Endothelial cell of umbilical vein (primary cell): ENCODE measurements around the gene PCMTD2. TPM values are rescaled to one million over a fixed set of nuclear protein-coding genes. Genes with fewer than 3 reads are reported as not detected.

Experiments
- BruUV-seq: library from RNA; stranded (reverse); fragments of 400-500 nt; replicated peaks from 2 replicates; lab custom pipeline; 2021; lab: Mats Ljungman, UMichigan
- CTCF ChIA-PET: fragments of 300-600, 350-600 bp; sonication (Branson Sonifier 250); formaldehyde crosslinking; loops from one replicate; lab custom pipeline; 2021; ENCODE audit warnings: antibody characterized with exemption, inconsistent platforms; lab: Charles Lee
- POLR2A ChIA-PET: fragments of 300-600, 350-600 bp; sonication (Branson Sonifier 250); formaldehyde crosslinking; loops from one replicate; lab custom pipeline; 2021; ENCODE audit warnings: antibody characterized with exemption, inconsistent platforms; lab: Charles Lee
- DNase-seq: peaks from one replicate; pipeline ENCODE4 v3.0.0-alpha.2; 2011; ENCODE audit warnings: low read depth, low spot score
- FAIRE-seq: peaks from 2 replicates; lab custom pipeline; 2011; peaks lifted over from hg19 to GRCh38; lab: Jason Lieb, UNC
- H2AFZ ChIP-seq: 2 replicates; pipeline ENCODE4 v1.6.0; 2012; ENCODE audit warnings: low read depth, low read length, control low read depth, inconsistent platforms
- H3K27ac ChIP-seq: 2 replicates; pipeline ENCODE4 v1.5.1; 2011; ENCODE audit warnings: low read depth, mild to moderate bottlenecking, control low read depth, low read length, moderate library complexity; ENCODE audit not compliant: insufficient read depth
- H3K27me3 ChIP-seq, 2 experiments: 2 replicates each; pipeline versions ENCODE4 v1.6.0 to v1.6.1; 2011; ENCODE audit warnings: low read length in 2 of 2, mixed read lengths in 1 of 2; ENCODE audit not compliant: control insufficient read depth in 2 of 2, insufficient read depth in 2 of 2
- H3K36me3 ChIP-seq, 2 experiments: 2 replicates in 1 of 2; 3 replicates in 1 of 2; pipeline ENCODE4 v1.5.1; 2011; ENCODE audit warnings: low read length in 2 of 2, mild to moderate bottlenecking in 1 of 2, moderate library complexity in 1 of 2; ENCODE audit not compliant: control insufficient read depth in 2 of 2, insufficient read depth in 2 of 2; ENCODE audit errors: extremely low read depth in 1 of 2
- H3K4me1 ChIP-seq: 3 replicates; pipeline ENCODE4 v1.5.1; 2011; ENCODE audit warnings: mild to moderate bottlenecking, low read length; ENCODE audit not compliant: control insufficient read depth, insufficient read depth; ENCODE audit errors: extremely low read depth
- H3K4me2 ChIP-seq: 2 replicates; pipeline ENCODE4 v1.6.1; 2011; ENCODE audit warnings: low read length, control low read depth, mixed read lengths; ENCODE audit not compliant: insufficient read depth
- H3K4me3 ChIP-seq, 3 experiments: fragments of 200-600 bp in 1 of 3; sonication (generic), shearing (Covaris generic) in 1 of 3; replicated peaks in 1 of 3; 2 replicates each; pipeline ENCODE4 v1.5.1; 2011 to 2016; ENCODE audit warnings: control low read depth in 3 of 3, low read length in 3 of 3, mild to moderate bottlenecking in 2 of 3, inconsistent platforms in 1 of 3, low read depth in 1 of 3, moderate library complexity in 1 of 3; ENCODE audit not compliant: insufficient read depth in 1 of 3
- H3K79me2 ChIP-seq: 2 replicates; pipeline ENCODE4 v1.6.0; 2012; ENCODE audit warnings: low read length, inconsistent platforms; ENCODE audit not compliant: control insufficient read depth, insufficient read depth
- H3K9ac ChIP-seq: replicated peaks from 2 replicates; pipeline ENCODE3; 2011; ENCODE audit warnings: low read length, control low read depth; ENCODE audit not compliant: insufficient read depth; ENCODE audit errors: extremely low read depth
- H3K9me1 ChIP-seq: replicated peaks from 3 replicates; pipeline ENCODE4 v1.6.0; 2011; ENCODE audit warnings: mild to moderate bottlenecking, low read length; ENCODE audit not compliant: control insufficient read depth, insufficient read depth; ENCODE audit errors: extremely low read depth
- H3K9me3 ChIP-seq: replicated peaks from 2 replicates; pipeline ENCODE4 v1.5.1; 2012; ENCODE audit warnings: low read length, inconsistent platforms; ENCODE audit not compliant: control insufficient read depth, insufficient read depth
- H4K20me1 ChIP-seq: replicated peaks from 2 replicates; pipeline ENCODE3; 2011; ENCODE audit warnings: mild to moderate bottlenecking, low read length; ENCODE audit not compliant: control insufficient read depth, insufficient read depth; ENCODE audit errors: extremely low read depth
- CTCF ChIP-seq, 2 donors: IDR thresholded peaks; 1 replicate in 1 of 2; 2 replicates in 1 of 2; pipeline ENCODE4 v1.5.1; 2011; ENCODE audit warnings: low read length in 2 of 2, mild to moderate bottlenecking in 2 of 2, moderate library complexity in 2 of 2, control low read depth in 1 of 2, inconsistent platforms in 1 of 2, low read depth in 1 of 2; ENCODE audit not compliant: insufficient read depth in 1 of 2; ENCODE audit errors: extremely low read depth in 1 of 2
- EZH2 ChIP-seq: IDR thresholded peaks from 2 replicates; pipeline ENCODE4 v1.6.1; 2012; ENCODE audit warnings: borderline replicate concordance, low read depth, mild to moderate bottlenecking, moderate library complexity, low read length, inconsistent platforms; ENCODE audit not compliant: severe bottlenecking
- FOS ChIP-seq: IDR thresholded peaks from 2 replicates; pipeline ENCODE4 v1.6.1; 2011; ENCODE audit warnings: mild to moderate bottlenecking, low read length, moderate library complexity, borderline replicate concordance; ENCODE audit not compliant: insufficient read depth
- GATA2 ChIP-seq: IDR thresholded peaks from 2 replicates; pipeline ENCODE4 v1.7.0; 2011; ENCODE audit warnings: low read depth, mild to moderate bottlenecking, moderate library complexity, mixed read lengths, low read length; ENCODE audit not compliant: insufficient read length, insufficient read depth
- dilution Hi-C: fragments of 300-500 bp; cut with MboI; formaldehyde crosslinking; loops from one replicate; pipeline ENCODE4 v1.15.0; 2019; ENCODE audit warnings: low sequenced_read_pairs; ENCODE audit not compliant: extremely low pct_ligation_motif_present
- intact Hi-C: fragments of 100-400 bp; cut with micrococcal nuclease; formaldehyde crosslinking; loops from one replicate; pipeline ENCODE4 v1.10.0; 2022
- polyA plus RNA-seq, 4 experiments: library from polyadenylated mRNA; depleted of rRNA in 3 of 4; stranded (reverse) in 3 of 4; unstranded in 1 of 4; fragments of >200 nt; gene quantifications; 2 replicates each; pipeline versions ENCODE4 v1.2.1 to v1.2.3, GENCODE V29; 2011 to 2012; ENCODE audit warnings: missing spikeins in 1 of 4
- total RNA-seq: library from RNA; stranded (reverse); gene quantifications from 2 replicates; pipeline ENCODE4 v1.2.3, GENCODE V29; 2021

PCMTD2 gene
- total and polyA plus RNA-seq, 2 donors (not counting 3 experiments of a cell fraction or from before 2014, with no cell fraction given), result 27.4 to 45.7 TPM

DNA sequence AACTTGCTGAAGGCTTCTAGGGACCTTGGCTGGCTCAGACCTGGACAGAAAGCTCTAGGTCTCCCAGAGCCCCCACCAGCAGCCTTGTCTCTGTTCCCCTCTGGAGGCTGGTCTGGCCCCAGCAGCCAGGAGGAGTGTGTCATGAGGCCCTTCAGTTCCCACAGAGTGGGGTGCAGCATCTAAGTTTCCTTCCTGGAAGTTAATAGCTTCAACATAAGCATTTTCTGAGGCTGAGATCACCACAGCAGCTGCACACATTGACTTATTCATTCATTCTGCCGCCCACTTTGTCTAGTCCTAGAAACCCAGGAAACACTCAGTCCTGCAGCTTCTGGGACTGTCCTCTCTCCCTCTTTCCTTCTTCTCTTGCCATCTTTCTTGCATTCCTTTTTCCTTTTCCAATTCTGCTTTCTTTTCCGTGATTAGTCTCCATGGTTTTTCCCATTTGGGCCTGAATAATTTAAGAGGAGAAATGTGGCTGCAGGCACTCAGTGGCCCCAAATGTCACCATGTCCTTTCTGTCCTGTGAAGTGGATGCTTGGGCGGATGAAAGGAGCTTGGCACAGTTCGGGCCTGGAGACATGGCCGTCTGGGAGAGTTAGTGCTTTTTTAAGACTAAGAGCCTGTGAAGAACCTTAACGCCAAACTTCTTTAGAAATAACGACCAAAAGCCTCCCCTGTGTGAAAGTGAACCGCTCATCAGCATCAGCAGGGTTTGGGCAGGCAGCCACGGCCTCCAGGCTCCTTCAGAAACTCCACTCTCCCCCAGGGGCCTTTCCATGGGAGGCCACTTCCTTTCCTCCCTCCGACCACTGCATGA is 31.0 kb upstream of the PCMTD2 start:
- Histone ChIP-seq H3K9ac (no peak overlapping the region), H3K27me3 (no peaks in the 10 kb centered on the region), H4K20me1 (no peaks in the 10 kb centered on the region), H2AFZ (no peak overlapping the region), H3K79me2 (no peaks in the 10 kb centered on the region), H3K4me3 (no peak overlapping the region), H3K9me1 (no peaks in the 10 kb centered on the region), H3K27ac (no peak overlapping the region), H3K36me3 (no peaks in the 10 kb centered on the region), H3K9me3 (no peaks in the 10 kb centered on the region), H3K4me2 (no peak overlapping the region), H3K4me1 (peaks cover 6% of the 10 kb centered on the region)
- ChIA-PET CTCF (interaction anchor here (1.0 to 1.3 kb wide), 3 partner anchors 10 to 31 kb away, joined by 3 to 4 read pairs (median 4); no protein-coding TSS in a partner anchor), POLR2A (no interaction called here)
- peak; percentile 52 for DNase-seq
- TF ChIP-seq CTCF (IDR thresholded peaks at IDR 0.05; ENCODE audit: extremely low read depth in 1 of 2, insufficient read depth in 1 of 2, low read depth in 1 of 2, low read length in 2 of 2) (no peak), EZH2 (no peak), FOS (peak; percentile 33), GATA2 (no peak)
- FAIRE-seq, result peak; percentile 76
- no TSS peak for BruUV-seq
- dilution Hi-C loops (no loop called here), intact Hi-C loops (no loop called here)
